ENCODE measurements around the gene KIF3B.
A peak's percentile ranks its signal among the peaks of the same experiment; 100 is the strongest.
"Not testable (repeated sequence)": the region's sequence is repeated elsewhere in the genome, so short reads cannot be mapped to it uniquely, and the experiment has no call there.

Gene KIF3B

GRCh38 chr20:32330555-32330897 lies 53.1 kb downstream of the KIF3B start:
- DNase-seq (ENCODE audit: low read depth in 2 of 2): no peak

- no peak for DNase-seq (ENCODE audit: low read depth in 2 of 2)
These were observed 55.2 kb downstream of the KIF3B start for GRCh38 chr20:32332614-32333013.

- DNase-seq (ENCODE audit: low read depth in 2 of 2): no peak
These were observed 55.9 kb downstream of the KIF3B start for GRCh38 chr20:32333181-32333987.

- DNase-seq (ENCODE audit: low read depth in 2 of 2): no peak
These were observed 56.8 kb downstream of the KIF3B start for GRCh38 chr20:32333988-32334885.

GRCh38 chr20:32336918-32337347 lies 59.5 kb downstream of the KIF3B start:
- no peak for DNase-seq (ENCODE audit: low read depth in 2 of 2)

GRCh38 chr20:32337937-32338661 lies 60.6 kb downstream of the KIF3B start:
- no peak for DNase-seq (ENCODE audit: low read depth in 2 of 2)

- no peak for DNase-seq (ENCODE audit: low read depth in 2 of 2)
These were observed 61.2 kb downstream of the KIF3B start for GRCh38 chr20:32338665-32339064.

GRCh38 chr20:32339116-32339515 lies 61.7 kb downstream of the KIF3B start:
- no peak for DNase-seq (ENCODE audit: low read depth in 2 of 2)

GRCh38 chr20:32341053-32341452 lies 63.6 kb downstream of the KIF3B start:
- not testable (repeated sequence) for DNase-seq (ENCODE audit: low read depth in 2 of 2)

GRCh38 chr20:32343439-32343838 lies 66.0 kb downstream of the KIF3B start:
- DNase-seq (ENCODE audit: low read depth in 2 of 2): peak; percentile 66 to 67

- DNase-seq (ENCODE audit: low read depth in 2 of 2): no peak
These were observed 67.5 kb downstream of the KIF3B start for GRCh38 chr20:32344835-32345506.

GRCh38 chr20:32348207-32348606 lies 70.8 kb downstream of the KIF3B start:
- no peak for DNase-seq (ENCODE audit: low read depth in 2 of 2)

GRCh38 chr20:32350421-32350820 lies 73.0 kb downstream of the KIF3B start:
- no peak for DNase-seq (ENCODE audit: low read depth in 2 of 2)

GRCh38 chr20:32352121-32352720 lies 74.8 kb downstream of the KIF3B start:
- DNase-seq (ENCODE audit: low read depth in 2 of 2): no peak

- no peak for DNase-seq (ENCODE audit: low read depth in 2 of 2)
These were observed 76.5 kb downstream of the KIF3B start for GRCh38 chr20:32353848-32354496.

GRCh38 chr20:32354592-32355416 lies 77.4 kb downstream of the KIF3B start:
- DNase-seq (ENCODE audit: low read depth in 2 of 2): no peak

- DNase-seq (ENCODE audit: low read depth in 2 of 2): no peak
These were observed 78.0 kb downstream of the KIF3B start for GRCh38 chr20:32355417-32355841.

- peak in 1 of 2 experiments; percentile 55 for DNase-seq (ENCODE audit: low read depth in 2 of 2)
These were observed 78.6 kb downstream of the KIF3B start for GRCh38 chr20:32355907-32356621.
